Measurements from ENCODE around the gene METTL3. TPM values are rescaled to one million over a fixed set of nuclear protein-coding genes. Genes with fewer than 3 reads are reported as not detected.
A peak's percentile ranks its signal among the peaks of the same experiment; 100 is the strongest.

The METTL3 gene
- total and polyA plus RNA-seq, 2 of the 8 experiments (the other 6 are each of a cell fraction or from before 2014, with no cell fraction given): 103 to 144 TPM

DNA sequence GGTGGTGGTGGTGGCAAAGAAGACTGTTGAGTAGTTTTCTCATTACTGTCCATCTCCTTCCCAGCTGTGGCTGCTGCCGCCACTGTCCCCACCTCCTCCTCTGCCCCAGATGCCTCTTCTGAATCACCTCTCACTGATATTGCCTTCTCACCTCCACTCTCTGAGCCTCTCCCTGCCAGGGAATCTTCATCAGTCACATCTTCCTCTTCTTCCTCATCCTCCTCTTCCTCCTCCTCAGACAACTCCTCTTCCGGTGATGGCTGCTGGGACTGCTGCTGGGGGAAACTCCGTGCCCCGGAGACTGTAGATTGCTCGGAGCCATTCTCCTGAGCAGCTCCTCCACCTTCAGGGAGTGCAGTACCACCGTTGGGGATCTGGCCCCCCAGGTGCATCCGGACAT, 12.1 kb upstream of the METTL3 start:
- H3K4ac ChIP-seq (replicated peaks; ENCODE audit: insufficient read length, low read depth, low read length): no peak overlapping the region
- peaks cover 0 to 51% (median 30%) of the 10 kb centered on the region in 4 experiments; a peak in 6 of 7 replicates for H3K4me1 ChIP-seq (replicated peaks in 1 of 4; ENCODE audit: control insufficient read depth in 3 of 4, insufficient read depth in 4 of 4, low read length in 3 of 4)
- DNase-seq (ENCODE audit: low read depth in 1 of 2, low spot score in 2 of 2) (no peak), FAIRE-seq (no peak)
- H3K4me2 ChIP-seq (ENCODE audit: insufficient read depth in 1 of 2, low read depth in 2 of 2, low read length in 2 of 2): peak overlapping the region; percentile 43 to 81
- no peak overlapping the region; the same call in 1 of the 2 replicates for H3K18ac ChIP-seq (ENCODE audit: extremely low read depth, low read length)
- peak overlapping the region; percentile 53; the same call in 1 of the 2 replicates for H2BK12ac ChIP-seq (ENCODE audit: low read depth, low read length)
- no peak for TF ChIP-seq CBX5 (IDR thresholded peaks at IDR 0.05; ENCODE audit: low read depth, low read length)
- TF ChIP-seq TBP (IDR thresholded peaks at IDR 0.05; ENCODE audit: low read depth, low read length): no peak
- no peak for TF ChIP-seq BCL11A (IDR thresholded peaks at IDR 0.05; ENCODE audit: low read depth in 2 of 2, low read length in 2 of 2)
- TF ChIP-seq TEAD4 (IDR thresholded peaks at IDR 0.05; ENCODE audit: low read depth, low read length): no peak
- no peak for TF ChIP-seq RNF2 (IDR thresholded peaks at IDR 0.05; ENCODE audit: borderline replicate concordance, low read depth, low read length, missing control alignments, poor library complexity, severe bottlenecking)
- TF ChIP-seq FOSL1 (IDR thresholded peaks at IDR 0.05; ENCODE audit: insufficient read depth, low read depth, low read length): no peak
- TF ChIP-seq POU5F1 (IDR thresholded peaks at IDR 0.05; ENCODE audit: low read depth, low read length): no peak
- TF ChIP-seq ZNF274 (IDR thresholded peaks at IDR 0.05; ENCODE audit: borderline replicate concordance, extremely low read depth, low read length): no peak
- TF ChIP-seq KDM1A (IDR thresholded peaks at IDR 0.05; ENCODE audit: borderline replicate concordance, low read length): no peak
- TF ChIP-seq SIRT6 (IDR thresholded peaks at IDR 0.05; ENCODE audit: low read length): no peak
- no peak for TF ChIP-seq CREB1 (IDR thresholded peaks at IDR 0.05)
- TF ChIP-seq HDAC2 (IDR thresholded peaks at IDR 0.05; ENCODE audit: borderline replicate concordance in 1 of 2, low read depth in 2 of 2, low read length in 2 of 2): no peak
- TF ChIP-seq SP1 (IDR thresholded peaks at IDR 0.05; ENCODE audit: low read depth, low read length): no peak
- 83% methylated on average over 7 of the region's 7 CpGs; no CpG with 5 or more reads in 1 of the 2 experiments for WGBS, 2 experiments (ENCODE audit: extremely low coverage in 1 of 2, insufficient coverage in 1 of 2, insufficient read length in 1 of 2, insufficient replicate concordance in 2 of 2, low coverage in 1 of 2, low lambda C conversion rate in 2 of 2, missing lambda C conversion rate in 1 of 2)
- H2AFZ ChIP-seq (ENCODE audit: low read length): no peak overlapping the region
- H3K56ac ChIP-seq (replicated peaks; ENCODE audit: insufficient read length, low read depth, low read length): peak overlapping the region; percentile 25
- peaks cover 14% of the 10 kb centered on the region for H3K23me2 ChIP-seq (ENCODE audit: low read depth, low read length)
- H2BK15ac ChIP-seq (ENCODE audit: low read length): no peak overlapping the region
- H4K8ac ChIP-seq (ENCODE audit: extremely low read depth, insufficient read depth, low read length): peak overlapping the region; percentile 64; the same call in 1 of the 2 replicates
- CTCF ChIA-PET (ENCODE audit: partially characterized antibody): interaction anchor here (1.5 to 3.0 kb wide), 4 partner anchors 9 to 28 kb away, joined by 4 to 22 read pairs (median 8); no protein-coding TSS in a partner anchor
- no peak overlapping the region for H4K91ac ChIP-seq (replicated peaks; ENCODE audit: insufficient read length, low read length)
- peaks cover 10 to 52% of the 10 kb centered on the region in 2 experiments for H3K79me2 ChIP-seq (ENCODE audit: control insufficient read depth in 1 of 2, insufficient read depth in 2 of 2, low read length in 2 of 2)
- H2AK5ac ChIP-seq (ENCODE audit: low read depth, low read length): no peak overlapping the region
- H3K9me3 ChIP-seq (ENCODE audit: insufficient read depth in 2 of 2, low read depth in 1 of 2, low read length in 1 of 2): no peaks in the 10 kb centered on the region
- POLR2A ChIA-PET (ENCODE audit: partially characterized antibody): interaction anchor here (0.6 to 32.5 kb wide), 9 partner anchors 4 to 93 kb away, joined by 3 to 769 read pairs (median 4); partner anchors contain the start of genes CHD8, METTL3 and SALL2
- H3K36me3 ChIP-seq (ENCODE audit: control insufficient read depth in 2 of 4, insufficient read depth in 4 of 4, low read length in 3 of 4): peaks cover 24 to 64% (median 37%) of the 10 kb centered on the region in 4 experiments
- no peak overlapping the region for H4K5ac ChIP-seq (ENCODE audit: insufficient read length, low read depth, low read length)
- H3K9ac ChIP-seq (replicated peaks in 1 of 4; ENCODE audit: extremely low read depth in 1 of 4, low read depth in 3 of 4, low read length in 3 of 4): no peak overlapping the region
- peaks cover 19% of the 10 kb centered on the region for H3K79me1 ChIP-seq (ENCODE audit: low read depth, low read length)
- no peaks in the 10 kb centered on the region for H3K27me3 ChIP-seq (replicated peaks in 1 of 4; ENCODE audit: control insufficient read depth in 3 of 4, extremely low read depth in 1 of 4, insufficient read depth in 3 of 4, low read length in 3 of 4)
- no peak overlapping the region for H3K14ac ChIP-seq (ENCODE audit: insufficient read length)
- 0 out of 8 replicates have a peak overlapping the region, but pooled peaks of 1 of the 4 experiments have one; percentile 21 for H3K4me3 ChIP-seq (ENCODE audit: extremely low read depth in 1 of 4, insufficient read depth in 2 of 4, low read depth in 3 of 4, low read length in 4 of 4)
- H3K27ac ChIP-seq (ENCODE audit: low read depth, low read length): peak overlapping the region; percentile 11; the same call in 1 of the 2 replicates
- peak overlapping the region; percentile 91 for H2BK5ac ChIP-seq (ENCODE audit: low read depth, low read length)
- peaks cover 3 to 30% of the 10 kb centered on the region in 2 experiments for H4K20me1 ChIP-seq (replicated peaks in 1 of 2; ENCODE audit: control insufficient read depth in 1 of 2, insufficient read depth in 2 of 2, low read length in 2 of 2)
- no peak overlapping the region for H2BK120ac ChIP-seq (replicated peaks; ENCODE audit: low read depth, low read length)
- H2BK20ac ChIP-seq (ENCODE audit: low read length): no peak overlapping the region
- no peak overlapping the region for H3K23ac ChIP-seq (ENCODE audit: insufficient read length)
